Neural cell (in vitro differentiated cells): ENCODE data around the gene GASK1B. TPM values are rescaled to one million over a fixed set of nuclear protein-coding genes. Genes with fewer than 3 reads are reported as not detected.

Experiments
- H2AFZ ChIP-seq: fragments of 200-600, 300-800 bp; sonication (generic), shearing (Covaris generic); 2 replicates; pipeline ENCODE4 v1.6.0; 2014; ENCODE audit warnings: low read depth, mild to moderate bottlenecking, antibody characterized with exemption, low read length, moderate library complexity
- H3F3A ChIP-seq: fragments of 200-600 bp; shearing (Covaris generic); 2 replicates; pipeline ENCODE4 v1.6.1; 2016; ENCODE audit warnings: mild to moderate bottlenecking, moderate library complexity, mixed read lengths, antibody characterized with exemption, low read length; ENCODE audit not compliant: insufficient read depth, poor library complexity, severe bottlenecking
- H3K27ac ChIP-seq: fragments of 200-600, 300-800 bp; sonication (generic), shearing (Covaris generic); 2 replicates; pipeline ENCODE4 v1.5.1; 2014; ENCODE audit warnings: mild to moderate bottlenecking, low read length, moderate library complexity
- H3K27me3 ChIP-seq: fragments of 300-800, 200-600 bp; sonication (generic), shearing (Covaris generic); 2 replicates; pipeline ENCODE4 v1.6.0; 2014; ENCODE audit warnings: mild to moderate bottlenecking, low read depth, low read length, moderate library complexity; ENCODE audit not compliant: insufficient read depth
- H3K36me3 ChIP-seq: fragments of 300-800, 200-600 bp; sonication (generic), shearing (Covaris generic); 2 replicates; pipeline ENCODE4 v1.5.1; 2014; ENCODE audit warnings: mild to moderate bottlenecking, antibody characterized with exemption, low read length, moderate library complexity; ENCODE audit not compliant: insufficient read depth
- H3K4me2 ChIP-seq: fragments of 300-800, 200-600 bp; sonication (generic), shearing (Covaris generic); 2 replicates; pipeline ENCODE4 v1.6.0; 2014; ENCODE audit warnings: mild to moderate bottlenecking, low read length
- H3K4me3 ChIP-seq: fragments of 300-800, 200-600 bp; sonication (generic), shearing (Covaris generic); 2 replicates; pipeline ENCODE4 v1.5.1; 2014; ENCODE audit warnings: mild to moderate bottlenecking, low read length, moderate library complexity
- H3K79me2 ChIP-seq: fragments of 200-600 bp; shearing (Covaris generic); replicated peaks from 2 replicates; pipeline ENCODE4 v1.6.0; 2014; ENCODE audit warnings: mild to moderate bottlenecking, low read length, moderate library complexity; ENCODE audit not compliant: insufficient read depth
- H3K9ac ChIP-seq: fragments of 300-800, 200-600 bp; sonication (generic), shearing (Covaris generic); 2 replicates; pipeline ENCODE4 v1.6.1; 2016; ENCODE audit warnings: mild to moderate bottlenecking, low read length, mixed read lengths
- H3K9me2 ChIP-seq: fragments of 200-600 bp; shearing (Covaris generic); 2 replicates; pipeline ENCODE4 v1.6.1; 2016; ENCODE audit warnings: mild to moderate bottlenecking, low read length, mixed read lengths; ENCODE audit not compliant: insufficient read depth
- H3K9me3 ChIP-seq: fragments of 200-600, 300-800 bp; sonication (generic), shearing (Covaris generic); 2 replicates; pipeline ENCODE4 v1.6.1; 2016; ENCODE audit warnings: mild to moderate bottlenecking, mixed run types, low read length, moderate library complexity, mixed read lengths
- H4K20me1 ChIP-seq: fragments of 200-600 bp; shearing (Covaris generic); 2 replicates; pipeline ENCODE4 v1.6.1; 2016; ENCODE audit warnings: mild to moderate bottlenecking, mixed run types; ENCODE audit not compliant: insufficient read depth
- EP300 ChIP-seq: fragments of 450-650 bp; conservative IDR thresholded peaks from 2 replicates; pipeline ENCODE4 v1.6.1; 2014; ENCODE audit warnings: antibody characterized with exemption, mild to moderate bottlenecking, moderate library complexity; ENCODE audit not compliant: poor library complexity, severe bottlenecking
- EZH2 ChIP-seq: fragments of 200-600, 300-800 bp; shearing (Covaris generic), sonication (generic); IDR thresholded peaks from 2 replicates; pipeline ENCODE4 v1.6.1; 2014; ENCODE audit warnings: antibody characterized with exemption, low read length, borderline replicate concordance, mild to moderate bottlenecking; ENCODE audit not compliant: insufficient read depth, poor library complexity, severe bottlenecking
- MXI1 ChIP-seq: fragments of 450-650 bp; conservative IDR thresholded peaks from 2 replicates; pipeline ENCODE4 v1.6.1; 2014; ENCODE audit warnings: antibody characterized with exemption, mild to moderate bottlenecking; ENCODE audit not compliant: poor library complexity, severe bottlenecking
- POLR2AphosphoS5 ChIP-seq: IDR thresholded peaks from 2 replicates; pipeline ENCODE4 v1.6.1; 2012
- RAD21 ChIP-seq: fragments of 450-650 bp; conservative IDR thresholded peaks from 2 replicates; pipeline ENCODE4 v1.6.1; 2014; ENCODE audit warnings: antibody characterized with exemption, mild to moderate bottlenecking, moderate library complexity
- REST ChIP-seq: IDR thresholded peaks from 2 replicates; pipeline ENCODE4 v1.6.1; 2012; ENCODE audit warnings: borderline replicate concordance
- SMC3 ChIP-seq: fragments of 450-650 bp; conservative IDR thresholded peaks from 2 replicates; pipeline ENCODE4 v1.6.1; 2014; ENCODE audit warnings: antibody characterized with exemption, mild to moderate bottlenecking, moderate library complexity; ENCODE audit not compliant: poor library complexity
- TAF1 ChIP-seq: IDR thresholded peaks from 2 replicates; pipeline ENCODE4 v1.6.1; 2012; ENCODE audit warnings: low read depth
- polyA plus RNA-seq: library from polyadenylated mRNA; depleted of rRNA; stranded (reverse); fragments of >200 nt; gene quantifications from 2 replicates; pipeline ENCODE4 v1.2.3, GENCODE V29; 2014
- TF ChIP-seq, protein P1 (sequence below): fragments of 450-650 bp; IDR thresholded peaks from 2 replicates; pipeline ENCODE4 v1.5.1; 2014; ENCODE audit warnings: antibody characterized with exemption, mild to moderate bottlenecking, moderate library complexity; ENCODE audit not compliant: poor library complexity, severe bottlenecking

Gene GASK1B
- polyA plus RNA-seq, 1 donor from 2014 or later, result 0.40 TPM

GRCh38 chr4:158170691-158171561 lies 1.9 kb downstream of the GASK1B start:
- Histone ChIP-seq H3K36me3 (no peaks in the 10 kb centered on the region), H3K9me3 (no peaks in the 10 kb centered on the region), H3K4me3 (no peak overlapping the region), H4K20me1 (no peaks in the 10 kb centered on the region), H3K27ac (no peak overlapping the region), H3K79me2 (no peaks in the 10 kb centered on the region), H2AFZ (no peak overlapping the region), H3K4me2 (no peak overlapping the region), H3K9ac (no peak overlapping the region), H3F3A (no peaks in the 10 kb centered on the region), H3K27me3 (no peaks in the 10 kb centered on the region), H3K9me2 (no peaks in the 10 kb centered on the region)
- TF ChIP-seq POLR2AphosphoS5 (no peak), TAF1 (no peak), REST (no peak), RAD21 (no peak), MXI1 (no peak), SMC3 (no peak), EZH2 (no peak), EP300 (no peak)
- TF ChIP-seq, protein P1, sequence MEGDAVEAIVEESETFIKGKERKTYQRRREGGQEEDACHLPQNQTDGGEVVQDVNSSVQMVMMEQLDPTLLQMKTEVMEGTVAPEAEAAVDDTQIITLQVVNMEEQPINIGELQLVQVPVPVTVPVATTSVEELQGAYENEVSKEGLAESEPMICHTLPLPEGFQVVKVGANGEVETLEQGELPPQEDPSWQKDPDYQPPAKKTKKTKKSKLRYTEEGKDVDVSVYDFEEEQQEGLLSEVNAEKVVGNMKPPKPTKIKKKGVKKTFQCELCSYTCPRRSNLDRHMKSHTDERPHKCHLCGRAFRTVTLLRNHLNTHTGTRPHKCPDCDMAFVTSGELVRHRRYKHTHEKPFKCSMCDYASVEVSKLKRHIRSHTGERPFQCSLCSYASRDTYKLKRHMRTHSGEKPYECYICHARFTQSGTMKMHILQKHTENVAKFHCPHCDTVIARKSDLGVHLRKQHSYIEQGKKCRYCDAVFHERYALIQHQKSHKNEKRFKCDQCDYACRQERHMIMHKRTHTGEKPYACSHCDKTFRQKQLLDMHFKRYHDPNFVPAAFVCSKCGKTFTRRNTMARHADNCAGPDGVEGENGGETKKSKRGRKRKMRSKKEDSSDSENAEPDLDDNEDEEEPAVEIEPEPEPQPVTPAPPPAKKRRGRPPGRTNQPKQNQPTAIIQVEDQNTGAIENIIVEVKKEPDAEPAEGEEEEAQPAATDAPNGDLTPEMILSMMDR, result no peak

- no peaks in the 10 kb centered on the region for H3K36me3 ChIP-seq
- H3F3A ChIP-seq, result no peaks in the 10 kb centered on the region
- no peaks in the 10 kb centered on the region for H3K27me3 ChIP-seq
- H3K4me2 ChIP-seq, result no peak overlapping the region
- TF ChIP-seq MXI1, result no peak
- TF ChIP-seq REST, result no peak
- TF ChIP-seq SMC3, result no peak
- TF ChIP-seq TAF1, result no peak
- TF ChIP-seq EP300, result no peak
- TF ChIP-seq EZH2, result no peak
- no peak for TF ChIP-seq POLR2AphosphoS5
- no peak for TF ChIP-seq RAD21
- TF ChIP-seq, protein P1, result no peak
- H3K27ac ChIP-seq, result no peak overlapping the region
- no peak overlapping the region for H2AFZ ChIP-seq
- no peaks in the 10 kb centered on the region for H3K9me2 ChIP-seq
- H3K4me3 ChIP-seq, result no peak overlapping the region
- no peaks in the 10 kb centered on the region for H3K9me3 ChIP-seq
- H3K79me2 ChIP-seq, result no peaks in the 10 kb centered on the region
- H4K20me1 ChIP-seq, result no peaks in the 10 kb centered on the region
- H3K9ac ChIP-seq, result no peak overlapping the region
Measured at GRCh38 chr4:158169931-158170690, 2.7 kb downstream of the GASK1B start.
